HEK293 (cell line): Measurements from ENCODE around the gene C11orf54.

Source experiments
- CTCF ChIA-PET: fragments of 350-600 bp; formaldehyde crosslinking; extraction: SDS; loops from one replicate; lab custom pipeline; 2021; ENCODE audit warnings: antibody characterized with exemption; lab: Yijun Ruan, JAX
- POLR2A ChIA-PET: fragments of 300-600 bp; formaldehyde crosslinking; extraction: SDS; loops from one replicate; lab custom pipeline; 2020; ENCODE audit warnings: antibody characterized with exemption, inconsistent platforms; lab: Yijun Ruan, JAX
- H3K27ac ChIP-seq: fragments of 200-500 bp; sonication (Bioruptor generic); 2 replicates; pipeline ENCODE4 v1.5.1; 2014; ENCODE audit warnings: low read depth, low read length, control low read depth, inconsistent platforms; ENCODE audit errors: extremely low read depth
- H3K36me3 ChIP-seq, 2 experiments: fragments of 200-500 bp in 1 of 2; sonication (Bioruptor generic) in 1 of 2; 1 replicate in 1 of 2; 2 replicates in 1 of 2; pipeline ENCODE4 v1.5.1; 2014 to 2017; ENCODE audit warnings: inconsistent platforms in 2 of 2, low read length in 2 of 2; ENCODE audit not compliant: control insufficient read depth in 2 of 2, insufficient read depth in 1 of 2
- H3K4me1 ChIP-seq: fragments of 200-500 bp; sonication (Bioruptor generic); 2 replicates; pipeline ENCODE4 v1.5.1; 2014; ENCODE audit warnings: mild to moderate bottlenecking, low read length, inconsistent platforms; ENCODE audit not compliant: control insufficient read depth, insufficient read depth
- H3K4me3 ChIP-seq: 2 replicates; pipeline ENCODE4 v1.5.1; 2011; ENCODE audit warnings: low read depth, mild to moderate bottlenecking, control low read depth, low read length, moderate library complexity
- H3K9me3 ChIP-seq: fragments of 200-500 bp; sonication (Bioruptor generic); 2 replicates; pipeline ENCODE4 v1.5.1; 2014; ENCODE audit warnings: low read depth, low read length, inconsistent platforms; ENCODE audit not compliant: control insufficient read depth, insufficient read depth
- GLIS1 ChIP-seq: fragments of 450-650 bp; formaldehyde crosslinking; IDR thresholded peaks from 2 replicates; pipeline ENCODE4 v1.5.1; 2016; ENCODE audit warnings: missing biosample characterization, missing genetic modification characterization
- KLF17 ChIP-seq: fragments of 450-650 bp; formaldehyde crosslinking; IDR thresholded peaks from 2 replicates; pipeline ENCODE4 v1.5.1; 2016; ENCODE audit warnings: missing biosample characterization, missing genetic modification characterization
- KLF8 ChIP-seq: fragments of 450-650 bp; formaldehyde crosslinking; IDR thresholded peaks from 2 replicates; pipeline ENCODE4 v1.5.1; 2016; ENCODE audit warnings: missing biosample characterization, missing genetic modification characterization
- ZBTB11 ChIP-seq: fragments of 450-650 bp; formaldehyde crosslinking; conservative IDR thresholded peaks from 2 replicates; pipeline ENCODE4 v1.5.1; 2016; ENCODE audit warnings: low read depth, missing biosample characterization, missing genetic modification characterization
- ZNF335 ChIP-seq: fragments of 450-650 bp; formaldehyde crosslinking; conservative IDR thresholded peaks from 2 replicates; pipeline ENCODE4 v1.5.1; 2016; ENCODE audit warnings: missing biosample characterization, missing genetic modification characterization
- ZNF473 ChIP-seq: fragments of 450-650 bp; formaldehyde crosslinking; IDR thresholded peaks from 2 replicates; pipeline ENCODE4 v1.5.1; 2017; ENCODE audit warnings: missing biosample characterization, missing genetic modification characterization
- ZNF518A ChIP-seq: fragments of 450-650 bp; formaldehyde crosslinking; conservative IDR thresholded peaks from 2 replicates; pipeline ENCODE4 v1.5.1; 2016; ENCODE audit warnings: low read depth, missing biosample characterization, missing genetic modification characterization
- ZNF747 ChIP-seq: fragments of 450-650 bp; formaldehyde crosslinking; IDR thresholded peaks from 2 replicates; pipeline ENCODE4 v1.5.1; 2016; ENCODE audit warnings: missing biosample characterization, missing genetic modification characterization

The C11orf54 gene

GRCh38 chr11:93728792-93729128 is 12.7 kb upstream of the C11orf54 start:
- no peak overlapping the region for H3K27ac ChIP-seq
- CTCF ChIA-PET: no interaction called here

GRCh38 chr11:93729129-93729616 is 12.3 kb upstream of the C11orf54 start:
- ChIA-PET POLR2A (interaction anchor here (2.1 to 5.3 kb wide), 2 partner anchors 11 to 55 kb away, joined by 6 to 48 read pairs; partner anchors contain the start of genes C11orf54, MED17 and TAF1D), CTCF (interaction anchor here (0.6 kb wide), 1 partner anchor 12 kb away, joined by 3 read pairs; the partner anchor contains the start of genes C11orf54 and TAF1D)
- Histone ChIP-seq H3K9me3 (no peaks in the 10 kb centered on the region), H3K27ac (no peak overlapping the region), H3K36me3 (peaks cover 22 to 99% of the 10 kb centered on the region in 2 experiments), H3K4me1 (no peaks in the 10 kb centered on the region), H3K4me3 (no peak overlapping the region)
- TF ChIP-seq ZNF518A (tag by site-specific recombination): no peak
- no peak for TF ChIP-seq KLF8 (tag by site-specific recombination)
- no peak for TF ChIP-seq ZNF747
- no peak for TF ChIP-seq ZNF335 (tag by site-specific recombination)
- no peak for TF ChIP-seq ZBTB11 (tag by site-specific recombination)
- TF ChIP-seq KLF17 (tag by site-specific recombination): no peak

More at GRCh38 chr11:93728792-93729128, 12.7 kb upstream of the C11orf54 start:
- no peaks in the 10 kb centered on the region for H3K9me3 ChIP-seq
- POLR2A ChIA-PET: interaction anchor here (2.1 to 5.3 kb wide), 2 partner anchors 11 to 55 kb away, joined by 6 to 48 read pairs; partner anchors contain the start of genes C11orf54, MED17 and TAF1D
- H3K4me3 ChIP-seq: no peak overlapping the region
- H3K4me1 ChIP-seq: no peaks in the 10 kb centered on the region
- peaks cover 20 to 97% of the 10 kb centered on the region in 2 experiments for H3K36me3 ChIP-seq
- no peak for TF ChIP-seq GLIS1 (tag by site-specific recombination)
- TF ChIP-seq ZNF473 (tag by site-specific recombination): no peak
